Loucy (cell line): Measurements from ENCODE around the gene EEFSEC.

ENCODE experiments used
- H2AFZ ChIP-seq: fragments of 200-600 bp; sonication (generic); 2 replicates; pipeline ENCODE4 v1.6.0; 2016; ENCODE audit warnings: antibody characterized with exemption, mild to moderate bottlenecking, low read length, moderate library complexity
- H3F3A ChIP-seq: fragments of 200-600 bp; 2 replicates; pipeline ENCODE4 v1.6.0; 2016; ENCODE audit warnings: antibody characterized with exemption, low read depth, mild to moderate bottlenecking
- H3K27me3 ChIP-seq: fragments of 200-600 bp; sonication (generic); 2 replicates; pipeline ENCODE4 v1.6.1; 2014; ENCODE audit warnings: low read length, mild to moderate bottlenecking; ENCODE audit not compliant: insufficient read depth, poor library complexity, severe bottlenecking
- H3K36me3 ChIP-seq: fragments of 200-600 bp; sonication (generic); 2 replicates; pipeline ENCODE4 v1.6.1; 2016; ENCODE audit warnings: low read length; ENCODE audit not compliant: insufficient read depth
- H3K4me1 ChIP-seq: fragments of 200-600 bp; sonication (generic); 2 replicates; pipeline ENCODE4 v1.5.1; 2014; ENCODE audit warnings: low read length, mild to moderate bottlenecking; ENCODE audit not compliant: insufficient read depth, poor library complexity, severe bottlenecking
- H3K4me2 ChIP-seq: fragments of 200-600 bp; sonication (generic); 2 replicates; pipeline ENCODE4 v1.6.0; 2014; ENCODE audit warnings: antibody characterized with exemption, low read length, low read depth, mild to moderate bottlenecking; ENCODE audit not compliant: poor library complexity, severe bottlenecking
- H3K4me3 ChIP-seq: fragments of 200-600 bp; sonication (generic); 2 replicates; pipeline ENCODE4 v1.5.1; 2014; ENCODE audit warnings: low read length, mild to moderate bottlenecking, mixed read lengths; ENCODE audit not compliant: poor library complexity, severe bottlenecking
- H3K79me2 ChIP-seq: fragments of 200-600 bp; sonication (generic); 2 replicates; pipeline ENCODE4 v1.6.1; 2014; ENCODE audit warnings: low read length; ENCODE audit not compliant: insufficient read depth
- H3K9ac ChIP-seq: fragments of 200-600 bp; sonication (generic); 2 replicates; pipeline ENCODE4 v1.6.0; 2014; ENCODE audit warnings: mild to moderate bottlenecking, low read depth, low read length, moderate library complexity; ENCODE audit not compliant: poor library complexity, severe bottlenecking
- H3K9me2 ChIP-seq: fragments of 200-600 bp; sonication (generic); replicated peaks from 2 replicates; pipeline ENCODE4 v1.6.1; 2016; ENCODE audit warnings: low read depth, low read length, mixed read lengths
- H3K9me3 ChIP-seq: fragments of 200-600 bp; sonication (generic); 2 replicates; pipeline ENCODE4 v1.6.1; 2014; ENCODE audit warnings: mild to moderate bottlenecking, antibody characterized with exemption, low read length, low read depth; ENCODE audit not compliant: insufficient read depth
- H4K20me1 ChIP-seq: fragments of 200-600 bp; sonication (generic); 2 replicates; pipeline ENCODE4 v1.6.0; 2014; ENCODE audit warnings: antibody characterized with exemption, low read length, mild to moderate bottlenecking; ENCODE audit not compliant: insufficient read depth, poor library complexity, severe bottlenecking
- EZH2phosphoT487 ChIP-seq: fragments of 200-600 bp; IDR thresholded peaks from 2 replicates; pipeline ENCODE4 v1.6.1; 2018; ENCODE audit warnings: antibody characterized with exemption, mild to moderate bottlenecking, moderate library complexity, borderline replicate concordance
- TF ChIP-seq, protein P1 (sequence below): fragments of 200-600 bp; sonication (generic); conservative IDR thresholded peaks from 2 replicates; pipeline ENCODE4 v1.5.1; 2014; ENCODE audit warnings: mild to moderate bottlenecking, antibody characterized with exemption, low read length

EEFSEC gene

DNA sequence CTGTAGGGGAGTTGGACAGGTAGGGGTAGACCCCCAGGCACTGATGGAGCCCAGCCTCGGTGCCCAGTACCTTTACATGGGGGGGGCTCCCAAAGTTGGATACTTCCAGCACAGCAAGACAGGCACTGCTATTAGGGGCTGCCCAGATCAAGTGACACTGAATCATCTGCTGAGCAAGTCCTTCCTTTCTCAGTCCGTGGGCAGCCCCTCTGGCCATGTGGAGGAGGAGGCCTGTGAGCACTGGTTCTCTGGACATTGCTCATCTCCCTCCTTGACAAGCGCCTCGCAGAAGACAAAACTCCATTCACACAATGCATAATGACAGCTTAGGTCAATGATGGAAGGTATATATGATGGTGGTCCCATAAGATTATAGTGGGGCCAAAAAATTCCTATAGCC is 35.7 kb downstream of the EEFSEC start:
- Histone ChIP-seq H4K20me1 (no peaks in the 10 kb centered on the region), H3K9ac (no peak overlapping the region), H3K4me1 (peaks cover 6% of the 10 kb centered on the region), H3K4me3 (no peak overlapping the region), H3K4me2 (no peak overlapping the region), H3K27me3 (no peaks in the 10 kb centered on the region), H3K36me3 (no peaks in the 10 kb centered on the region), H3K9me3 (no peaks in the 10 kb centered on the region), H3K9me2 (no peaks in the 10 kb centered on the region), H3F3A (no peaks in the 10 kb centered on the region), H2AFZ (no peak overlapping the region), H3K79me2 (peaks cover 20% of the 10 kb centered on the region; the same call in 1 of the 2 replicates)
- TF ChIP-seq, protein P1, sequence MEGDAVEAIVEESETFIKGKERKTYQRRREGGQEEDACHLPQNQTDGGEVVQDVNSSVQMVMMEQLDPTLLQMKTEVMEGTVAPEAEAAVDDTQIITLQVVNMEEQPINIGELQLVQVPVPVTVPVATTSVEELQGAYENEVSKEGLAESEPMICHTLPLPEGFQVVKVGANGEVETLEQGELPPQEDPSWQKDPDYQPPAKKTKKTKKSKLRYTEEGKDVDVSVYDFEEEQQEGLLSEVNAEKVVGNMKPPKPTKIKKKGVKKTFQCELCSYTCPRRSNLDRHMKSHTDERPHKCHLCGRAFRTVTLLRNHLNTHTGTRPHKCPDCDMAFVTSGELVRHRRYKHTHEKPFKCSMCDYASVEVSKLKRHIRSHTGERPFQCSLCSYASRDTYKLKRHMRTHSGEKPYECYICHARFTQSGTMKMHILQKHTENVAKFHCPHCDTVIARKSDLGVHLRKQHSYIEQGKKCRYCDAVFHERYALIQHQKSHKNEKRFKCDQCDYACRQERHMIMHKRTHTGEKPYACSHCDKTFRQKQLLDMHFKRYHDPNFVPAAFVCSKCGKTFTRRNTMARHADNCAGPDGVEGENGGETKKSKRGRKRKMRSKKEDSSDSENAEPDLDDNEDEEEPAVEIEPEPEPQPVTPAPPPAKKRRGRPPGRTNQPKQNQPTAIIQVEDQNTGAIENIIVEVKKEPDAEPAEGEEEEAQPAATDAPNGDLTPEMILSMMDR: no peak
- TF ChIP-seq EZH2phosphoT487: no peak

DNA sequence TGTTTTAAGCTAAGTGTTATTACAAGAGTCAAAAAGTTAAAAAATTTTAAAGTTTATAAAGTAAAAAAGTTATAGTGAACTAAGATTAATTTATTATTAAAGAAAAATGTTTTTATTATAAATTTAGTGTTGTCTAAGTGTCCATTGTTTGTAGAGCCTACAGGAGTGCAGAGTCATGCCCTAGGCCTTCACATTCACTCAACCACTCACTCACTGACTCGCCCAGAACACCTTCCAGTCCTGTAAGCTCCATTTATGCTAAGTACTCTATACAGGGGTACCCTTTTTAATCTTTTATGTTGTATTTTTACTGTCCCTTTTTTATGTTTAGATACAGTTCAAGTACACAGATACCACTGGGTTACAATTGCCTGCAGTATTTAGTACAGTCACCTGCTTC is 37.2 kb downstream of the EEFSEC start:
- no peak overlapping the region for H3K9ac ChIP-seq
- H2AFZ ChIP-seq: no peak overlapping the region
- H3K4me3 ChIP-seq: no peak overlapping the region
- no peaks in the 10 kb centered on the region for H3K9me3 ChIP-seq
- TF ChIP-seq EZH2phosphoT487: no peak
- TF ChIP-seq, protein P1: no peak
- H3K36me3 ChIP-seq: no peaks in the 10 kb centered on the region; the same call in 1 of the 2 replicates
- no peaks in the 10 kb centered on the region for H3F3A ChIP-seq
- H3K79me2 ChIP-seq: peaks cover 20% of the 10 kb centered on the region; the same call in 1 of the 2 replicates
- H3K9me2 ChIP-seq: no peaks in the 10 kb centered on the region
- peaks cover 6% of the 10 kb centered on the region for H3K4me1 ChIP-seq
- H4K20me1 ChIP-seq: no peaks in the 10 kb centered on the region
- no peaks in the 10 kb centered on the region for H3K27me3 ChIP-seq
- no peak overlapping the region for H3K4me2 ChIP-seq

DNA sequence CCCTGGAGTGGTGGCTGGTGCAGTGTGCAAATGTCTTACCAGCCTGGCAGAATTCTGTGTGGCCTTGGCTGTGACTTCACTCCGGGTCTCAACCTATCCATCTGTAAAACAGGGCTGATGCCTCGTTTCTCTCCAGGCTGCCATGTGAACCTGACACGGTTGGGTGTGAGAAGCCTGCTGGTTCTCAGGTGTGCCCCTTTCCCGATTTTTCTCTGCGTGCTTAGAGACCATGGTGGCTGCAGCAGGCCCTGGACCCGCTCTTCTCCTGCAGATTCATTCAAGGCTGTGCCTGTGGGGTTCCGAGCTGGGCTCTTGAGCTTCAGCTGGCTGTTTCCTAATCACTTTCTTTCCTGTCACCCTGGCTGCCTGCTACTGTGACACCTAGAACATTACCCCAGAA is 38.9 kb downstream of the EEFSEC start:
- Histone ChIP-seq H3K9me3 (no peaks in the 10 kb centered on the region), H3F3A (no peaks in the 10 kb centered on the region), H3K4me1 (peaks cover 1% of the 10 kb centered on the region), H3K36me3 (no peaks in the 10 kb centered on the region; the same call in 1 of the 2 replicates), H3K9me2 (no peaks in the 10 kb centered on the region), H2AFZ (no peak overlapping the region), H3K9ac (no peak overlapping the region), H4K20me1 (no peaks in the 10 kb centered on the region), H3K4me2 (no peak overlapping the region), H3K79me2 (peaks cover 14% of the 10 kb centered on the region; the same call in 1 of the 2 replicates), H3K27me3 (no peaks in the 10 kb centered on the region), H3K4me3 (no peak overlapping the region)
- TF ChIP-seq, protein P1: no peak
- no peak for TF ChIP-seq EZH2phosphoT487
